Smooth muscle cell (in vitro differentiated cells): ENCODE measurements around the gene CANT1. TPM values are rescaled to one million over a fixed set of nuclear protein-coding genes. Genes with fewer than 3 reads are reported as not detected.

ENCODE experiments used
- DNase-seq: peaks from one replicate; lab custom pipeline; 2025; ENCODE audit not compliant: unreplicated experiment; lab: John Stamatoyannopoulos, UW
- H2AFZ ChIP-seq: fragments of 200-600 bp; sonication (generic); 2 replicates; pipeline ENCODE4 v1.6.0; 2016; ENCODE audit warnings: antibody characterized with exemption, low read depth, mild to moderate bottlenecking
- H3F3A ChIP-seq: fragments of 200-600 bp; sonication (generic); 2 replicates; pipeline ENCODE4 v1.6.0; 2017; ENCODE audit warnings: antibody characterized with exemption, low read depth
- H3K27ac ChIP-seq: fragments of 200-600 bp; sonication (generic); 2 replicates; pipeline ENCODE4 v1.5.1; 2016; ENCODE audit warnings: low read depth, mild to moderate bottlenecking
- H3K27me3 ChIP-seq: fragments of 200-600 bp; sonication (generic); 2 replicates; pipeline ENCODE4 v1.6.1; 2016; ENCODE audit warnings: low read depth, mild to moderate bottlenecking
- H3K36me3 ChIP-seq: fragments of 200-600 bp; sonication (generic); 2 replicates; pipeline ENCODE4 v1.5.1; 2016; ENCODE audit warnings: low read depth
- H3K4me1 ChIP-seq: fragments of 200-600 bp; sonication (generic); 2 replicates; pipeline ENCODE4 v1.5.1; 2016; ENCODE audit warnings: low read depth
- H3K4me2 ChIP-seq: fragments of 200-600 bp; sonication (generic); 2 replicates; pipeline ENCODE4 v1.6.0; 2016; ENCODE audit warnings: mild to moderate bottlenecking
- H3K4me3 ChIP-seq: fragments of 200-600 bp; sonication (generic); 2 replicates; pipeline ENCODE4 v1.5.1; 2016; ENCODE audit warnings: mild to moderate bottlenecking
- H3K79me2 ChIP-seq: fragments of 200-600 bp; sonication (generic); 2 replicates; pipeline ENCODE4 v1.6.0; 2016; ENCODE audit warnings: low read depth, mild to moderate bottlenecking
- H3K9ac ChIP-seq: fragments of 200-600 bp; sonication (generic); 2 replicates; pipeline ENCODE4 v1.6.0; 2016; ENCODE audit warnings: low read depth
- H3K9me3 ChIP-seq: fragments of 200-600 bp; sonication (generic); replicated peaks from 2 replicates; pipeline ENCODE4 v1.5.1; 2016; ENCODE audit warnings: low read depth
- H4K20me1 ChIP-seq: fragments of 200-600 bp; sonication (generic); 2 replicates; pipeline ENCODE4 v1.6.0; 2016; ENCODE audit warnings: low read depth
- WGBS: methylation state at CpG from one replicate; pipeline ENCODE4 v1.1.7; 2016; ENCODE audit warnings: low lambda C conversion rate; 5-methylcytosine and 5-hydroxymethylcytosine counted together
- polyA plus RNA-seq: library from polyadenylated mRNA; unstranded; fragments of >200 nt; fragmentation: Nextera tagmentation; extraction: Ambion mirVana; gene quantifications from 2 replicates; pipeline ENCODE4 v1.2.1, GENCODE V29; 2016
- total RNA-seq: library from RNA; depleted of rRNA; stranded (reverse); fragments of >200 nt; gene quantifications from 2 replicates; pipeline ENCODE4 v1.2.3, GENCODE V29; 2014
- TF ChIP-seq, protein P1 (sequence below): fragments of 200-600 bp; sonication (generic); IDR thresholded peaks from 2 replicates; pipeline ENCODE4 v1.5.1; 2017; ENCODE audit warnings: borderline replicate concordance, mild to moderate bottlenecking, antibody characterized with exemption; ENCODE audit not compliant: insufficient read depth, poor library complexity, severe bottlenecking

Gene CANT1
- total and polyA plus RNA-seq, 2 experiments from 2014 or later = 38.3 to 42.1 TPM

GRCh38 chr17:79000396-79001189 is 9.0 kb downstream of the CANT1 start:
- H3K4me3 ChIP-seq = no peak overlapping the region
- H2AFZ ChIP-seq = no peak overlapping the region
- no peaks in the 10 kb centered on the region for H3F3A ChIP-seq
- peaks cover 82% of the 10 kb centered on the region for H4K20me1 ChIP-seq
- TF ChIP-seq, protein P1, sequence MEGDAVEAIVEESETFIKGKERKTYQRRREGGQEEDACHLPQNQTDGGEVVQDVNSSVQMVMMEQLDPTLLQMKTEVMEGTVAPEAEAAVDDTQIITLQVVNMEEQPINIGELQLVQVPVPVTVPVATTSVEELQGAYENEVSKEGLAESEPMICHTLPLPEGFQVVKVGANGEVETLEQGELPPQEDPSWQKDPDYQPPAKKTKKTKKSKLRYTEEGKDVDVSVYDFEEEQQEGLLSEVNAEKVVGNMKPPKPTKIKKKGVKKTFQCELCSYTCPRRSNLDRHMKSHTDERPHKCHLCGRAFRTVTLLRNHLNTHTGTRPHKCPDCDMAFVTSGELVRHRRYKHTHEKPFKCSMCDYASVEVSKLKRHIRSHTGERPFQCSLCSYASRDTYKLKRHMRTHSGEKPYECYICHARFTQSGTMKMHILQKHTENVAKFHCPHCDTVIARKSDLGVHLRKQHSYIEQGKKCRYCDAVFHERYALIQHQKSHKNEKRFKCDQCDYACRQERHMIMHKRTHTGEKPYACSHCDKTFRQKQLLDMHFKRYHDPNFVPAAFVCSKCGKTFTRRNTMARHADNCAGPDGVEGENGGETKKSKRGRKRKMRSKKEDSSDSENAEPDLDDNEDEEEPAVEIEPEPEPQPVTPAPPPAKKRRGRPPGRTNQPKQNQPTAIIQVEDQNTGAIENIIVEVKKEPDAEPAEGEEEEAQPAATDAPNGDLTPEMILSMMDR = no peak
- H3K36me3 ChIP-seq = no peaks in the 10 kb centered on the region
- 97% methylated on average over 22 of the region's 25 CpGs for WGBS
- no peaks in the 10 kb centered on the region for H3K9me3 ChIP-seq
- no peak overlapping the region for H3K9ac ChIP-seq
- no peak overlapping the region for H3K27ac ChIP-seq
- DNase-seq = no peak
- no peaks in the 10 kb centered on the region for H3K27me3 ChIP-seq
- H3K4me1 ChIP-seq = no peaks in the 10 kb centered on the region
- H3K79me2 ChIP-seq = peaks cover 17% of the 10 kb centered on the region
- no peak overlapping the region for H3K4me2 ChIP-seq

DNA sequence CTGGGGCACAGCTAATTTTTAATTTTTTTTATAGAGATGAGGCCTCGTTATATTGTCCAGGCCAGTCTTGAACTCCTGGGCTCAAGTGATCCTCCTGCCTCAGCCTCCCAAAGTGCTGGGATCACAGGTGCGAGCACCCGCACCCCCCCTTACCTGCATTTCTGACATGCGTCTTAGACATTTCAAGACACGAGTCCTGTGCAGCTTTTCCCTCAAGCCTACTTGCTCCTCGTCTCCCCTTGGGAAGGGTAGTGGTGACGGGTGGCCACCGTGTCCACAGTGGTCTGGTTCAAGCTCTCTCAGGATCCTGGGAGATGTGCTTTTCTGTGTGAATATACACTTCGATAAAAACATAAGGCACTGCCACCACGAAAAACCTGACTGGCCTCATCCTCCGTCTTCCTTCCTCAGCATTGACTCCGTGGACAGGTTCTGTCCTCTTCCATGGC is 9.6 kb downstream of the CANT1 start:
- no peak for DNase-seq
- H2AFZ ChIP-seq = no peak overlapping the region
- no peak overlapping the region for H3K9ac ChIP-seq
- no peaks in the 10 kb centered on the region for H3K27me3 ChIP-seq
- H4K20me1 ChIP-seq = peaks cover 82% of the 10 kb centered on the region
- H3F3A ChIP-seq = no peaks in the 10 kb centered on the region
- no peaks in the 10 kb centered on the region for H3K4me1 ChIP-seq
- H3K36me3 ChIP-seq = no peaks in the 10 kb centered on the region
- H3K4me3 ChIP-seq = no peak overlapping the region
- TF ChIP-seq, protein P1 = no peak
- H3K4me2 ChIP-seq = no peak overlapping the region
- no peak overlapping the region for H3K27ac ChIP-seq
- H3K79me2 ChIP-seq = peaks cover 17% of the 10 kb centered on the region
- no peaks in the 10 kb centered on the region for H3K9me3 ChIP-seq
- WGBS = 96% methylated on average over 11 of the region's 12 CpGs

DNA sequence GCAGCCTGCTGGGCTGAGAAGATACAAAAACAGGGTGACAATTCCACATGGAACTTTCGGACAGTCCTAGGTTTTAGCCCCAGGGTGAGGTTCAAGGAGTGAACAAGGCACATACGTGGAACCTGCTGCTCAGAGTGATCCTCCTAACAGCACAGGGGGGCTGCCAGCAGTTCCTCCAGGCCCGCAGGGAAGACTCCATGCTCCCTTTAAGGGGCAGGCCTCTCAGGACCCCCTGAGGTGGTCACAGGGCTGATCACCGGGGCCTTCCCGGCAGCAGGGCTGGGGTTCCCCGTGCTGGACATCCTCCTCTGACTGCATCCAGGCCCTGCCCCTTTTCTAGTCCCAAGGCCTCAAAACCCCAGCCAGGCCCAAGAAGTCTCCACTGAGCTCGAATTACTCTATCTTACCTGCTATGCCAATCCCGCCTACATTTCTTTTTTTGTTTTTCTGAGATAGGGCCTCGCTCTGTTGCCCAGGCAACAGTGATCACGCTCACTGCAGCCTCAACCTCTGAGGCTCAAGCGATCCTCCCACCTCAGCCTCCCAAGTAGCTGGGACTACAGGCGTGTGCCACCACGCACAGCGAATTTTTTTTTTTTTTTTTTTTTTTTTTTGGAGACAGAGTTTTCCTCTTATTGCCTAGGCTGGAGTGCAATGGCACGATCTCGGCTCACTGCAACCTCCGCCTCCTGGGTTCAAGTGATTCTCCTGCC is 10.4 kb downstream of the CANT1 start:
- H3K27ac ChIP-seq = no peak overlapping the region
- H3K4me2 ChIP-seq = no peak overlapping the region
- H3K4me1 ChIP-seq = no peaks in the 10 kb centered on the region
- no peak overlapping the region for H2AFZ ChIP-seq
- H3K4me3 ChIP-seq = no peak overlapping the region
- H3K79me2 ChIP-seq = peaks cover 17% of the 10 kb centered on the region
- H3K36me3 ChIP-seq = no peaks in the 10 kb centered on the region
- no peaks in the 10 kb centered on the region for H3K27me3 ChIP-seq
- 96% methylated on average over 15 of the region's 17 CpGs for WGBS
- H3K9ac ChIP-seq = no peak overlapping the region
- no peaks in the 10 kb centered on the region for H3F3A ChIP-seq
- no peaks in the 10 kb centered on the region for H3K9me3 ChIP-seq
- TF ChIP-seq, protein P1 = no peak
- no peak for DNase-seq
- peaks cover 82% of the 10 kb centered on the region for H4K20me1 ChIP-seq
